ENCODE measurements around the gene RCOR3. TPM values are rescaled to one million over a fixed set of nuclear protein-coding genes. Genes with fewer than 3 reads are reported as not detected.

Gene RCOR3
- total RNA-seq, 2 donors from 2014 or later: 24.0 to 34.9 TPM

GRCh38 chr1:211324992-211325775 lies 66.0 kb downstream of the RCOR3 start:
- no peaks in the 10 kb centered on the region for H3K36me3 ChIP-seq
- no peak overlapping the region for H3K27ac ChIP-seq
- H3K27me3 ChIP-seq: no peaks in the 10 kb centered on the region
- no peak for TF ChIP-seq CTCF (IDR thresholded peaks at IDR 0.05)
- no peaks in the 10 kb centered on the region for H3K9me3 ChIP-seq
- H3K4me3 ChIP-seq: no peak overlapping the region
- DNase-seq (ENCODE audit: low spot score): no peak
- H3K4me1 ChIP-seq: peaks cover 0 to 15% of the 10 kb centered on the region in 2 donors

- TF ChIP-seq CTCF (IDR thresholded peaks at IDR 0.05): no peak
- H3K4me3 ChIP-seq: peak overlapping the region; percentile 72 to 76
- H3K4me1 ChIP-seq: peaks cover 0 to 15% of the 10 kb centered on the region in 2 donors
Observed at GRCh38 chr1:211326140-211326527, 67.0 kb downstream of the RCOR3 start.

GRCh38 chr1:211326528-211327345 lies 67.6 kb downstream of the RCOR3 start, which contains the start of gene TRAF5:
TRAF5 (plus strand) TSS chr1:211326833; CDS start chr1:211353240, 26,407 bp downstream.
- H3K9me3 ChIP-seq: no peaks in the 10 kb centered on the region
- no peaks in the 10 kb centered on the region for H3K27me3 ChIP-seq
- H3K4me1 ChIP-seq: peaks cover 0 to 20% of the 10 kb centered on the region in 2 donors
- no peak for DNase-seq (ENCODE audit: low spot score)
- no peaks in the 10 kb centered on the region for H3K36me3 ChIP-seq
- peak within 1 kb of the TSS; percentile 61 to 75 for H3K27ac ChIP-seq
- H3K4me3 ChIP-seq: peak within 1 kb of the TSS; percentile 72 to 76
- TF ChIP-seq CTCF (IDR thresholded peaks at IDR 0.05): no peak

More at GRCh38 chr1:211326140-211326527, 67.0 kb downstream of the RCOR3 start:
- Histone ChIP-seq H3K27ac (peak overlapping the region; percentile 61 to 75), H3K9me3 (no peaks in the 10 kb centered on the region), H3K36me3 (no peaks in the 10 kb centered on the region), H3K27me3 (no peaks in the 10 kb centered on the region)
- DNase-seq (ENCODE audit: low spot score): no peak

- Histone ChIP-seq H3K36me3 (no peaks in the 10 kb centered on the region), H3K4me1 (peaks cover 0 to 27% of the 10 kb centered on the region in 2 donors), H3K4me3 (peak overlapping the region; percentile 72 to 76), H3K9me3 (no peaks in the 10 kb centered on the region), H3K27ac (peak overlapping the region; percentile 61 to 75), H3K27me3 (no peaks in the 10 kb centered on the region)
- no peak for TF ChIP-seq CTCF (IDR thresholded peaks at IDR 0.05)
- no peak for DNase-seq (ENCODE audit: low spot score)
Observed at GRCh38 chr1:211327346-211327921, 68.3 kb downstream of the RCOR3 start.

GRCh38 chr1:211328084-211328694 lies 69.0 kb downstream of the RCOR3 start:
- H3K27ac ChIP-seq: peak overlapping the region; percentile 61 to 75

More at GRCh38 chr1:211328084-211328694, 69.0 kb downstream of the RCOR3 start:
- DNase-seq (ENCODE audit: low spot score): no peak
- Histone ChIP-seq H3K36me3 (no peaks in the 10 kb centered on the region), H3K27me3 (no peaks in the 10 kb centered on the region), H3K9me3 (no peaks in the 10 kb centered on the region), H3K4me1 (peaks cover 0 to 30% of the 10 kb centered on the region in 2 donors), H3K4me3 (peak overlapping the region; percentile 72 to 76)
- TF ChIP-seq CTCF (IDR thresholded peaks at IDR 0.05): no peak
